H1 (cell line): ENCODE data around the gene LRP3. TPM values are rescaled to one million over a fixed set of nuclear protein-coding genes. Genes with fewer than 3 reads are reported as not detected.

Experiments
- CTCF ChIA-PET: fragments of 300-600 bp; sonication (Branson Sonifier 250); formaldehyde crosslinking; loops from one replicate; lab custom pipeline; 2021; ENCODE audit not compliant: partially characterized antibody; lab: Charles Lee
- POLR2A ChIA-PET: fragments of 300-600 bp; sonication (Branson Sonifier 250); formaldehyde crosslinking; loops from one replicate; lab custom pipeline; 2021; ENCODE audit warnings: inconsistent platforms; ENCODE audit not compliant: partially characterized antibody; lab: Charles Lee
- DNase-seq, 2 experiments: peaks; one replicate each; pipeline versions ENCODE4 v3.0.0 to v3.0.0-alpha.2; 2010 to 2022; ENCODE audit warnings: low spot score in 2 of 2, low read depth in 1 of 2, mixed read lengths in 1 of 2
- FAIRE-seq: peaks from 2 replicates; lab custom pipeline; 2011; peaks lifted over from hg19 to GRCh38; lab: Jason Lieb, UNC
- H2AFZ ChIP-seq: 2 replicates; pipeline ENCODE4 v1.8.1; 2012; ENCODE audit warnings: low read length, inconsistent platforms
- H2AK5ac ChIP-seq: 2 replicates; pipeline ENCODE4 v1.6.1; 2013; ENCODE audit warnings: low read depth, low read length
- H2BK120ac ChIP-seq: replicated peaks from 2 replicates; pipeline ENCODE3; 2013; ENCODE audit warnings: low read depth, low read length, inconsistent platforms
- H2BK12ac ChIP-seq: 2 replicates; pipeline ENCODE4 v1.6.1; 2013; ENCODE audit warnings: low read depth, low read length
- H2BK15ac ChIP-seq: 2 replicates; pipeline ENCODE4 v1.6.1; 2013; ENCODE audit warnings: low read length
- H2BK20ac ChIP-seq: 2 replicates; pipeline ENCODE4 v1.6.1; 2013; ENCODE audit warnings: low read length
- H2BK5ac ChIP-seq: 2 replicates; pipeline ENCODE4 v1.6.1; 2013; ENCODE audit warnings: low read depth, low read length
- H3K14ac ChIP-seq: 2 replicates; pipeline ENCODE4 v1.6.1; 2013; ENCODE audit warnings: inconsistent platforms; ENCODE audit not compliant: insufficient read length
- H3K18ac ChIP-seq: 2 replicates; pipeline ENCODE4 v1.6.1; 2013; ENCODE audit warnings: low read length; ENCODE audit errors: extremely low read depth
- H3K23ac ChIP-seq: 2 replicates; pipeline ENCODE4 v1.6.1; 2013; ENCODE audit warnings: inconsistent platforms; ENCODE audit not compliant: insufficient read length
- H3K23me2 ChIP-seq: 2 replicates; pipeline ENCODE4 v1.6.1; 2013; ENCODE audit warnings: low read depth, low read length
- H3K27ac ChIP-seq: 2 replicates; pipeline ENCODE4 v1.6.1; 2011; ENCODE audit warnings: low read depth, low read length, inconsistent platforms
- H3K27me3 ChIP-seq, 4 experiments: replicated peaks in 1 of 4; 1 replicate in 1 of 4; 2 replicates in 3 of 4; pipeline versions ENCODE4 v1.6.1 to v1.8.1; 2011 to 2013; ENCODE audit warnings: low read length in 3 of 4, mild to moderate bottlenecking in 3 of 4, inconsistent platforms in 2 of 4, mixed read lengths in 2 of 4, moderate library complexity in 1 of 4; ENCODE audit not compliant: control insufficient read depth in 3 of 4, insufficient read depth in 3 of 4; ENCODE audit errors: extremely low read depth in 1 of 4
- H3K36me3 ChIP-seq, 4 experiments: 2 replicates each; pipeline versions ENCODE4 v1.6.1 to v1.8.1; 2011 to 2013; ENCODE audit warnings: mild to moderate bottlenecking in 4 of 4, low read length in 3 of 4, moderate library complexity in 2 of 4, control low read depth in 1 of 4, inconsistent platforms in 1 of 4; ENCODE audit not compliant: insufficient read depth in 4 of 4, control insufficient read depth in 2 of 4
- H3K4ac ChIP-seq: replicated peaks from 2 replicates; pipeline ENCODE3; 2013; ENCODE audit warnings: low read length, low read depth, mixed read lengths, inconsistent platforms; ENCODE audit not compliant: insufficient read length
- H3K4me1 ChIP-seq, 4 experiments: replicated peaks in 1 of 4; 1 replicate in 1 of 4; 2 replicates in 3 of 4; pipeline versions ENCODE4 v1.6.1 to v1.8.1; 2011 to 2013; ENCODE audit warnings: low read length in 3 of 4, inconsistent platforms in 2 of 4, mixed read lengths in 1 of 4; ENCODE audit not compliant: insufficient read depth in 4 of 4, control insufficient read depth in 3 of 4
- H3K4me2 ChIP-seq, 2 experiments: 2 replicates each; pipeline versions ENCODE4 v1.6.1 to v1.8.1; 2011 to 2013; ENCODE audit warnings: low read depth in 2 of 2, low read length in 2 of 2, control low read depth in 1 of 2, inconsistent platforms in 1 of 2, mild to moderate bottlenecking in 1 of 2; ENCODE audit not compliant: insufficient read depth in 1 of 2
- H3K4me3 ChIP-seq, 4 experiments: fragments of 200-600, 300-600 bp in 1 of 4; sonication (generic), shearing (Covaris generic), sonication (Bioruptor Twin) in 1 of 4; 2 replicates each; pipeline versions ENCODE4 v1.5.1 to v1.8.1; 2011 to 2016; ENCODE audit warnings: low read length in 4 of 4, low read depth in 3 of 4, control low read depth in 2 of 4, inconsistent platforms in 2 of 4, mild to moderate bottlenecking in 2 of 4, mixed read lengths in 1 of 4, moderate library complexity in 1 of 4; ENCODE audit not compliant: insufficient read depth in 2 of 4; ENCODE audit errors: extremely low read depth in 1 of 4
- H3K56ac ChIP-seq: replicated peaks from 2 replicates; pipeline ENCODE3; 2013; ENCODE audit warnings: low read depth, mild to moderate bottlenecking, mixed read lengths, low read length, inconsistent platforms; ENCODE audit not compliant: insufficient read length
- H3K79me1 ChIP-seq: 2 replicates; pipeline ENCODE4 v1.6.1; 2013; ENCODE audit warnings: low read depth, low read length, control low read depth
- H3K79me2 ChIP-seq, 2 experiments: 2 replicates each; pipeline versions ENCODE4 v1.6.1 to v1.8.1; 2012 to 2013; ENCODE audit warnings: low read length in 2 of 2, mild to moderate bottlenecking in 2 of 2, inconsistent platforms in 1 of 2; ENCODE audit not compliant: insufficient read depth in 2 of 2, control insufficient read depth in 1 of 2
- H3K9ac ChIP-seq, 4 experiments: replicated peaks in 1 of 4; 1 replicate in 1 of 4; 2 replicates in 3 of 4; pipeline versions ENCODE4 v1.6.1 to v1.8.1; 2011 to 2013; ENCODE audit warnings: low read depth in 3 of 4, low read length in 3 of 4, control low read depth in 2 of 4, mild to moderate bottlenecking in 2 of 4, moderate library complexity in 2 of 4, inconsistent platforms in 1 of 4; ENCODE audit errors: extremely low read depth in 1 of 4
- H3K9me3 ChIP-seq, 2 experiments: 2 replicates each; pipeline versions ENCODE4 v1.6.1 to v1.8.1; 2012 to 2013; ENCODE audit warnings: mild to moderate bottlenecking in 2 of 2, moderate library complexity in 2 of 2, control low read depth in 1 of 2, inconsistent platforms in 1 of 2, low read depth in 1 of 2, low read length in 1 of 2, mixed read lengths in 1 of 2; ENCODE audit not compliant: insufficient read depth in 2 of 2
- H4K20me1 ChIP-seq, 2 experiments: replicated peaks in 1 of 2; 2 replicates each; pipeline versions ENCODE3 to v1.8.1; 2011 to 2013; ENCODE audit warnings: inconsistent platforms in 2 of 2, low read length in 2 of 2, mild to moderate bottlenecking in 1 of 2; ENCODE audit not compliant: insufficient read depth in 2 of 2, control insufficient read depth in 1 of 2
- H4K5ac ChIP-seq: 2 replicates; pipeline ENCODE4 v1.6.1; 2013; ENCODE audit warnings: low read length, low read depth, mixed read lengths, inconsistent platforms; ENCODE audit not compliant: insufficient read length
- H4K8ac ChIP-seq: 2 replicates; pipeline ENCODE4 v1.8.0; 2013; ENCODE audit warnings: mild to moderate bottlenecking, moderate library complexity, low read length, inconsistent platforms; ENCODE audit not compliant: insufficient read depth; ENCODE audit errors: extremely low read depth
- H4K91ac ChIP-seq: replicated peaks from 2 replicates; pipeline ENCODE3; 2013; ENCODE audit warnings: low read length, mixed read lengths, inconsistent platforms; ENCODE audit not compliant: insufficient read length
- BACH1 ChIP-seq: IDR thresholded peaks from 2 replicates; pipeline ENCODE4 v1.6.1; 2012; ENCODE audit warnings: low read length, improper control_type of control experiment
- CHD2 ChIP-seq: IDR thresholded peaks from 2 replicates; pipeline ENCODE4 v1.6.1; 2012; ENCODE audit warnings: low read length, improper control_type of control experiment
- GTF2F1 ChIP-seq: IDR thresholded peaks from 2 replicates; pipeline ENCODE4 v1.6.1; 2012; ENCODE audit warnings: low read depth, low read length, improper control_type of control experiment, borderline replicate concordance
- HDAC2 ChIP-seq, 2 experiments: fragments of 300-600 bp in 1 of 2; sonication (generic) in 1 of 2; IDR thresholded peaks; 2 replicates each; pipeline ENCODE4 v1.6.1; 2011 to 2012; ENCODE audit warnings: low read depth in 2 of 2, low read length in 2 of 2, mild to moderate bottlenecking in 2 of 2, moderate library complexity in 2 of 2, borderline replicate concordance in 1 of 2, inconsistent platforms in 1 of 2
- PHF8 ChIP-seq: fragments of 200-600 bp; sonication (generic); conservative IDR thresholded peaks from 2 replicates; pipeline ENCODE4 v1.7.1; 2012; ENCODE audit warnings: low read depth, mild to moderate bottlenecking, inconsistent platforms, low read length, moderate library complexity
- POLR2A ChIP-seq, 2 experiments: IDR thresholded peaks; 1 replicate in 1 of 2; 2 replicates in 1 of 2; pipeline ENCODE4 v1.6.1; 2011; ENCODE audit warnings: low read depth in 2 of 2, low read length in 2 of 2, mild to moderate bottlenecking in 2 of 2; ENCODE audit errors: control extremely low read depth in 1 of 2
- POU5F1 ChIP-seq: IDR thresholded peaks from 2 replicates; pipeline ENCODE4 v1.6.1; 2011; ENCODE audit warnings: low read depth, mild to moderate bottlenecking, low read length, moderate library complexity
- RAD21 ChIP-seq, 2 experiments: IDR thresholded peaks in 1 of 2; conservative IDR thresholded peaks in 1 of 2; 2 replicates each; pipeline ENCODE4 v1.6.1; 2011; ENCODE audit warnings: low read depth in 2 of 2, low read length in 2 of 2, improper control_type of control experiment in 1 of 2, inconsistent platforms in 1 of 2, mild to moderate bottlenecking in 1 of 2, moderate library complexity in 1 of 2
- RFX5 ChIP-seq: IDR thresholded peaks from 2 replicates; pipeline ENCODE4 v1.6.1; 2011; ENCODE audit warnings: low read depth, low read length, improper control_type of control experiment, borderline replicate concordance
- TAF7 ChIP-seq: optimal IDR thresholded peaks from 2 replicates; pipeline ENCODE3; 2011; ENCODE audit warnings: low read depth, mild to moderate bottlenecking, inconsistent platforms, low read length, moderate library complexity, borderline replicate concordance
- TBP ChIP-seq: IDR thresholded peaks from 2 replicates; pipeline ENCODE4 v1.6.1; 2011; ENCODE audit warnings: low read depth, low read length, improper control_type of control experiment
- ZNF274 ChIP-seq: IDR thresholded peaks from 2 replicates; pipeline ENCODE4 v1.7.0; 2012; ENCODE audit warnings: low read length, borderline replicate concordance; ENCODE audit errors: extremely low read depth
- WGBS, 2 experiments: shearing (Covaris generic) in 1 of 2; methylation state at CpG; one replicate each; pipeline versions ENCODE4 v1.1.6 to v1.1.7; 2013 to 2015; ENCODE audit warnings: low lambda C conversion rate in 2 of 2, mixed read lengths in 2 of 2, inconsistent platforms in 1 of 2, low coverage in 1 of 2, missing lambda C conversion rate in 1 of 2; ENCODE audit not compliant: insufficient replicate concordance in 2 of 2, insufficient coverage in 1 of 2, insufficient read length in 1 of 2; ENCODE audit errors: extremely low coverage in 1 of 2, missing lambda C conversion rate in 1 of 2; 5-methylcytosine and 5-hydroxymethylcytosine counted together
- polyA plus RNA-seq, 7 experiments: library from polyadenylated mRNA; depleted of rRNA in 3 of 7; stranded (reverse) in 5 of 7; unstranded in 2 of 7; fragments of >200 nt in 5 of 7; fragments of 200-250 nt in 2 of 7; gene quantifications; 1 replicate in 5 of 7; 2 replicates in 1 of 7; 4 replicates in 1 of 7; pipeline versions ENCODE4 v1.2.1 to v1.2.3, GENCODE V29; 2011 to 2013; ENCODE audit warnings: missing spikeins in 2 of 7, mixed read lengths in 2 of 7
- total RNA-seq: library from RNA; stranded (reverse); fragmentation: NEBNext Ultra II Directional; extraction: Animal tissue kit (Norgen Biotek cat#: 25700); gene quantifications from 2 replicates; pipeline ENCODE4 v1.2.1, GENCODE V29; 2021

The LRP3 gene
- total and polyA plus RNA-seq, 2 of the 8 experiments (the other 6 are each of a cell fraction or from before 2014, with no cell fraction given) = 30.3 to 33.7 TPM

- Histone ChIP-seq H4K5ac (no peak overlapping the region), H3K27me3 (no peaks in the 10 kb centered on the region), H3K27ac (no peak overlapping the region), H2AFZ (no peak overlapping the region), H3K4ac (no peak overlapping the region), H2BK15ac (no peak overlapping the region), H3K56ac (no peak overlapping the region), H4K20me1 (no peaks in the 10 kb centered on the region), H3K23ac (no peak overlapping the region), H3K79me1 (no peaks in the 10 kb centered on the region), H3K4me2 (no peak overlapping the region), H2BK5ac (no peak overlapping the region), H3K23me2 (no peaks in the 10 kb centered on the region), H4K91ac (no peak overlapping the region), H2BK120ac (no peak overlapping the region), H4K8ac (no peak overlapping the region), H3K79me2 (no peaks in the 10 kb centered on the region), H3K4me1 (peaks cover 0 to 4% (median 0%) of the 10 kb centered on the region in 4 experiments; a peak in 1 of 7 replicates), H3K4me3 (no peak overlapping the region), H3K9ac (no peak overlapping the region), H2AK5ac (no peak overlapping the region), H3K18ac (no peak overlapping the region), H3K36me3 (no peaks in the 10 kb centered on the region), H2BK20ac (no peak overlapping the region), H3K14ac (no peak overlapping the region), H2BK12ac (no peak overlapping the region), H3K9me3 (no peaks in the 10 kb centered on the region)
- ChIA-PET CTCF (interaction anchor here (0.7 to 2.6 kb wide), 9 partner anchors 10 to 241 kb away, joined by 3 to 14 read pairs (median 4); no protein-coding TSS in a partner anchor), POLR2A (interaction anchor here (1.1 to 2.0 kb wide), 3 partner anchors 9 to 118 kb away, joined by 3 to 8 read pairs (median 5); no protein-coding TSS in a partner anchor)
- FAIRE-seq (no peak), DNase-seq (no peak)
- 86% methylated on average over 6 of the region's 7 CpGs; no CpG with 5 or more reads in 1 of the 2 experiments for WGBS, 2 experiments
- TF ChIP-seq PHF8 (no peak), POLR2A (IDR thresholded peaks at IDR 0.05; ENCODE audit: control extremely low read depth in 1 of 2, low read depth in 2 of 2, low read length in 2 of 2) (no peak), TAF7 (no peak), ZNF274 (no peak), RFX5 (no peak), POU5F1 (no peak), RAD21 (IDR thresholded peaks at IDR 0.05 in 1 of 2, conservative IDR thresholded peaks at IDR 0.05 in 1 of 2; ENCODE audit: low read depth in 2 of 2, low read length in 2 of 2) (no peak), HDAC2 (IDR thresholded peaks at IDR 0.05; ENCODE audit: borderline replicate concordance in 1 of 2, low read depth in 2 of 2, low read length in 2 of 2) (no peak), TBP (no peak), CHD2 (no peak), BACH1 (no peak), GTF2F1 (no peak)
Observed at GRCh38 chr19:33256261-33256660, 62.1 kb downstream of the LRP3 start.
